ACC112 (cell line): Measurements from ENCODE around the gene LRRN2.

Source experiments
- H2AFZ ChIP-seq: fragments of 200-600 bp; sonication (generic); one replicate; pipeline ENCODE4 v1.6.0; 2017; ENCODE audit warnings: antibody characterized with exemption, low read length; ENCODE audit not compliant: unreplicated experiment
- H3K27ac ChIP-seq: fragments of 200-600 bp; sonication (generic); 2 replicates; pipeline ENCODE4 v1.5.1; 2014; ENCODE audit warnings: low read depth, mild to moderate bottlenecking, antibody characterized with exemption, low read length, moderate library complexity
- H3K27me3 ChIP-seq: fragments of 200-600 bp; sonication (generic); 2 replicates; pipeline ENCODE4 v1.6.1; 2014; ENCODE audit warnings: mild to moderate bottlenecking, antibody characterized with exemption, low read length, moderate library complexity, mixed read lengths; ENCODE audit not compliant: insufficient read depth
- H3K36me3 ChIP-seq: fragments of 200-600 bp; sonication (generic); 2 replicates; pipeline ENCODE4 v1.6.1; 2016; ENCODE audit warnings: mild to moderate bottlenecking, antibody characterized with exemption, low read length, moderate library complexity, mixed read lengths; ENCODE audit not compliant: insufficient read depth
- H3K4me1 ChIP-seq: fragments of 200-600 bp; sonication (generic); one replicate; pipeline ENCODE4 v1.6.1; 2016; ENCODE audit warnings: low read length, mixed read lengths; ENCODE audit not compliant: insufficient read depth, unreplicated experiment, control insufficient read depth
- H3K4me3 ChIP-seq: fragments of 200-600 bp; sonication (generic); 2 replicates; pipeline ENCODE4 v1.5.1; 2014; ENCODE audit warnings: mild to moderate bottlenecking, low read depth, low read length
- H3K79me2 ChIP-seq: fragments of 200-600 bp; sonication (generic); one replicate; pipeline ENCODE4 v1.6.0; 2016; ENCODE audit warnings: low read length; ENCODE audit not compliant: control insufficient read depth, unreplicated experiment, insufficient read depth

LRRN2 gene

DNA sequence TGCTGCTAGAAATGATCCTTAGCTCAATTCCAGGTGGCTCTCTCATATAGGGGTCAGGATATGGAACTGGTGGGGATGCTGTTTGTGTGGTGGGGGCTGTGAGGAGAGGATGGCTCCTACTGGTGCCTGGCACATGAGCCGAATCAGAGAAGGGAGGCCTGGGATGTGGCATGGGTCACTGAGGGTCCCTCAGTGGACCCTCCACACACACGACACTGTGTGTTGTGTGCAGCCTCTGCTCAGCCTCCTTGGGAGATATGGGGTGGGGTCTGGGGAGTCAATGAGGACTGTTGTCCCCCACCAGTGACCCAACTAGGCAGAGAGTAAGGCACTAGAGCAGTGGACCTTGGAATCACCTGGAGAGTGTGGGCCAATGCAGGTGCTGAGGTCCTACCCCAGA is 3.2 kb upstream of the LRRN2 start:
- Histone ChIP-seq H2AFZ (no peak overlapping the region), H3K4me3 (no peak overlapping the region), H3K36me3 (no peaks in the 10 kb centered on the region), H3K4me1 (no peaks in the 10 kb centered on the region), H3K27me3 (peaks cover 78% of the 10 kb centered on the region), H3K27ac (no peak overlapping the region), H3K79me2 (no peaks in the 10 kb centered on the region)

DNA sequence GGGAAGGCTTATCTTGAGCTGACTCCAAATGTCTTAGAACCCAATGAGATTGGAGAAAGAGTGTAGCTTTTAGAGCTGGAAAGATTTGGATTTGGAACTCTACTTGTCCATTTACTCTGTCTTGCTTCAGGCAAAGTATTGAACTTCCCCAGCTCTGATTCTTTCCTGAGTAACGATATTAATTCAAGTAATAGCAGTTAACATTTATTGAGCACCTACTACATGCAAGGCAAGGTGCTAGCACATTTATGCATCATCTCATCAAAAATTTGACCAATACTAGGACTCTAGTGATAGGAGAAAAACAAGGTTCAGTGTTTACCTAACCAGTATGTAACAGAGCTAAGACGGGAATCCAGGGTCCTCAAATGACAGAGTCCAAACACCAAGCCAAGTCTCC is 2.5 kb upstream of the LRRN2 start:
- H3K36me3 ChIP-seq: no peaks in the 10 kb centered on the region
- no peak overlapping the region for H2AFZ ChIP-seq
- H3K79me2 ChIP-seq: no peaks in the 10 kb centered on the region
- no peak overlapping the region for H3K4me3 ChIP-seq
- no peak overlapping the region for H3K27ac ChIP-seq
- H3K27me3 ChIP-seq: peaks cover 78% of the 10 kb centered on the region
- H3K4me1 ChIP-seq: no peaks in the 10 kb centered on the region

DNA sequence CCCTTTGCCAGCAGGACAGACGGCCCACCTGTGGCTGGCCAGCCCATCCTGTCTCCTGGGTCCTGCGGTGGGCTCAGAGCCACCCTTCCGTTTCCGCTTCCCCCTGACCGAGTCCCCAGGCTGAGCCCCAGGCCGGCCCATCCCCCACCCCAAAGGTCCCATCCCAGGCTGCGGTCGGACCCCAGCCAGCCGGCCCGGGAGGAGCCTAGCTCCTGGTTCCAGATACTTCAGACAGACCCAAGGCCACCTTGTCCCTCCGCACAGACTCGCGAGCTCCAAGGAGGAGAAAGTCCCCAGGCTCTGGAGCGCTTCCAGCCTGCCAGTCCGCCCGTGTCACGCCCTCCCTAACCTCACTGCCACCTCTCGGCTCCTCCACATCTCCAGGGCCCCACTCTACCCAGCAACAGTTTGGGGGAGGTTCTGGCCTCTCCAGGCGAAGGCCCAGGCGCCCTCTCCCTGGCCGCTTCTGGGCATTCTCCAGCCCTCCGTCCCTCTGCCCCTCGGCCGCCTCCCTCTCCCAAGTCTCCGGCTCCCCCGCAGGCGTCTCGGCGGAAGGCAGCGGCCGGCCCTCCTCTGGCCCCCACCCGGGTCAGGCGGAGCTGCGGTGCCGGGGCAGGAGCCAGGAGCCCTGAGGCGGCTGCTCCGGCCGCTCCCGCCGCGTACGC is 835 bp downstream of the LRRN2 start:
- H3K27ac ChIP-seq: no peak overlapping the region
- no peaks in the 10 kb centered on the region for H3K4me1 ChIP-seq
- no peaks in the 10 kb centered on the region for H3K36me3 ChIP-seq
- no peak overlapping the region for H2AFZ ChIP-seq
- H3K79me2 ChIP-seq: no peaks in the 10 kb centered on the region
- H3K4me3 ChIP-seq: peak overlapping the region; percentile 55
- peaks cover 92% of the 10 kb centered on the region for H3K27me3 ChIP-seq

DNA sequence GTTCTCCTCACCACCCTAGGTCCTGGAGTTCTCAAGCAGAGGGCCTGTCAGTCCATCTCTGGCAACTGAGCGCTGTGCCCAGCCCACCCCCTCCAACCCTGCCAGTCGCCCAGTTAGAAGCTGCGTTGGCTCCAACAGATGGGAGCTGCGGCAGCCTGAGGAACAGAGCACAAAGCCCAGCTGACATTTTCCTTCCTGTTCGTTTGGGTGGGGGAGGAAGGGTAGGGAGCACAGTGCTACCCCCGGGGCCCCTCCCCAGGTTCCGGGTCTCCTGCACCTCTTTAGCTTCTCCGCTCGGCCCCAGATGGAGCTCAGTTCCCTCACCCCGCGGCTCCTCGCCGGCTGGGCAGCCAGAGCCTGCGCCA is 1.4 kb downstream of the LRRN2 start:
- H3K36me3 ChIP-seq: no peaks in the 10 kb centered on the region
- H3K4me3 ChIP-seq: no peak overlapping the region
- no peaks in the 10 kb centered on the region for H3K4me1 ChIP-seq
- peaks cover 92% of the 10 kb centered on the region for H3K27me3 ChIP-seq
- no peaks in the 10 kb centered on the region for H3K79me2 ChIP-seq
- no peak overlapping the region for H2AFZ ChIP-seq
- H3K27ac ChIP-seq: no peak overlapping the region

DNA sequence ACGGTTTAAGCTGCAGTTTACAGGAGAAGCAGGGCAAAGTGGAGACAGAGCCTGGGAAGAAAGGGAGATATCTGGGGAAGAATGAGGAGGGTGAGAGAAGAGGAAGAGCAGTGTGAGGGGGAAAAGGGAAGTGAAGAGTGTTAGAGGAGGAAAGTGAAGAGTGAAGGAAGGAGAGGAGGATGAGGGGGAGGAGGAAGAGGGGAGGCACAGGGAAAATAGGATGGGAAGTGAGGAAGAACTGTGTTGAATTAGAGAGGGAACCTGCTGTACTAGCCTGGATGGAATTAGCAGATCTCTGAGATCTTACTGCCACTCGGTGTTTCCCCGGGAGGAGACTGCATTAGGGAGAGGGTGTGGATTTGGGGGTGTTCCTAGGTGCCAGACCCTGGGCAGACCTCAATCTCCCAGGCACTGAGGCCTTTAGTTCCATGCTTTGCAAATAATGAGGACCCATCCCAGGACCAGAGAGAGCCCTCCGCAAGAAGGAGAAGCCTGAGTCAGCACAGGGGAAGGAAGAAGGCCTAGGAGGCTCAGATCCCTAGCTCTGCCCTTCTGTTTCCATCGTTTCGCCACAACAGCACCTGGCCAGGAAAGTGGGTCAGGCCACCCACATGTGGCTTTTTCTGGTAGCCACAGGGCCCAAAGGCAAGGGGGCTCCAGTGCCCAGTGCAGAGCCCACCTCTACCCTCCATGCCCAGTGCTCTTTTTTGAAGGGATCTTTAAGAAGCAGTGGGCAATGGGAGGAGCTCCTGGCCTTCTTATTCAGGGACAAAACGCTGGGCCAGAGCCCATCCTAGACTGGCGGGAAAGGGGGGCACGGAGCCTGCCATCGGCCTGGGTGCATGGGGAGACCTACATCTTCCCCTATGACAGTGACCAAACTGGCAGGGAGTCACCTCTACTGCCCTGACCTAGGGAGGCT is 2.0 kb downstream of the LRRN2 start:
- Histone ChIP-seq H3K27me3 (peaks cover 92% of the 10 kb centered on the region), H3K79me2 (no peaks in the 10 kb centered on the region), H3K4me3 (no peak overlapping the region), H2AFZ (no peak overlapping the region), H3K27ac (no peak overlapping the region), H3K36me3 (no peaks in the 10 kb centered on the region), H3K4me1 (no peaks in the 10 kb centered on the region)

DNA sequence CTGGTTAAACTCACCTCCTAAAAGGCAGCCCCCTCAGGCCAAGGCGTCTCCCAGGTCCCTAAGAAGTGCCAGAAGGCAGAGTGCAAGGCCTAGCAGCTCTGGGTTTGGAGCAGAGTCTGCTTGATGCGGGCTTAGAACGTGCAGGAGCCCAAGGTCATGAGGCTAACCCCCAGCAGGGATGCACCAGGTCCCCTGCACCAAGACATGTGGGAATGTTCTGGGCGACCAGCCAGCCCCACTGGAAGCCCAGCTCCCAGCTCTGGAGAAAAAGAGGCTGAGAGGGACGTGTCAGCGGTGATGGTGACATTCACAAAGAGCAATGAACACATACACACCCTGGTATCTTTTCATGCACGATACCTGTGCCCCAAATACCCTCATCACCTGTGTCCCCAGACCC is 5.1 kb downstream of the LRRN2 start:
- Histone ChIP-seq H3K4me3 (no peak overlapping the region), H3K36me3 (no peaks in the 10 kb centered on the region), H3K27ac (no peak overlapping the region), H3K79me2 (no peaks in the 10 kb centered on the region), H2AFZ (no peak overlapping the region), H3K27me3 (peaks cover 92% of the 10 kb centered on the region), H3K4me1 (no peaks in the 10 kb centered on the region)

DNA sequence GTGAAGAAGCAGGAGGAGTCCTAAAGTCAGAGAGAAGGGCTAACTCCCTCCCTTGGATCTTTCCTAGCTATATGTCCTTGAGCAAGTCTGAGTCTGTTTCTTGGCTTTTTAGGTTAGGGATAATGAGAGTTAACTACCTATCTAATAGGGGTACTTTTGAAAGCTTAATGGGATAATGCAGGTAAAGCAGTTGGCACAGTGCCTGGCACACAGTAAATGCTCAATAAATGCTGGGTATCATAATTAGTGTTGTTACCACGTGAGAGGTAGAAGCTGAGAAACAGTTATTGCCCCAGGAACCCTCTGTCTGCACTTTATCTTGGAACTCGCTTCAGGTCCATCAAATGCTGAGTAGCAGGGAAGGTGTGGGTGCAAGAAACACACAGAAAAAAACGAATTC is 5.5 kb downstream of the LRRN2 start:
- Histone ChIP-seq H2AFZ (no peak overlapping the region), H3K79me2 (no peaks in the 10 kb centered on the region), H3K36me3 (no peaks in the 10 kb centered on the region), H3K4me1 (no peaks in the 10 kb centered on the region), H3K27me3 (peaks cover 92% of the 10 kb centered on the region), H3K4me3 (no peak overlapping the region), H3K27ac (no peak overlapping the region)

DNA sequence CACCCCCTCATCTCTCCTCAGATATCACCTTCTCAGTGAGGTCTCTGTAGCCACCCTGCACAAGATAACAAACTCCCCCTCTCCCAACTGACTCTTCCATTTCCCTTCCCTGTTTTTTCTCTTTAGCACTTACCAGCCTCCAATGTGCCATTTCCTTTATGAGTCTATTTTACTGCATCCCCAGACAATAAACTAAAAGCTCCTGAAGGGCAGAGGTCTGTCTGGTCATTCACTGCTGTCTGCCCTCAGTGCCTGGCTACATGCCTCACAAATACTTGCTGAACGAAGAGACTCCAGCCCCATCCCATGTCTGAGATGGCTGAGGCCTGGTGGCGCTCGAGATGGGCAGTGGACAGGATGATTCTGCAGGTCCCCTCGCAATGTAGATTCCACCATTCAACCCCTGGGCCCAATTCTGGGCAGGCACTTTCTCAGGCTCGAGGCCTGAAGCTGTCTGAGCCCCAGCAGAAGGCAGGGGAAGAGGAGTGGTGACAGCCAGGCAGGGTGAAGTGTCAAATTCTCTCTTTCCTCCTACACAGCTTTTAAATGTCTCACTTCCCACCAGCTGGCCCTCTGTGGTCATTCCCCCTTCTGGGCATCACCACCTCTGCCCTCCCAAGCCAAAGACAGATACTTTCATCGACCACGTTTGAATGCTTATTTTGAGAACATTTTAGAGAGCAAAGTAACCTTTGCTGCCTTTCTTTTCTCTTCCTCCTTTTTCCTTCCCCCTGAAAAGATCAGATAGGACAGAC is 6.6 kb downstream of the LRRN2 start:
- H3K4me3 ChIP-seq: no peak overlapping the region
- H2AFZ ChIP-seq: no peak overlapping the region
- H3K79me2 ChIP-seq: no peaks in the 10 kb centered on the region
- no peak overlapping the region for H3K27ac ChIP-seq
- no peaks in the 10 kb centered on the region for H3K36me3 ChIP-seq
- H3K4me1 ChIP-seq: no peaks in the 10 kb centered on the region
- peaks cover 81% of the 10 kb centered on the region for H3K27me3 ChIP-seq

DNA sequence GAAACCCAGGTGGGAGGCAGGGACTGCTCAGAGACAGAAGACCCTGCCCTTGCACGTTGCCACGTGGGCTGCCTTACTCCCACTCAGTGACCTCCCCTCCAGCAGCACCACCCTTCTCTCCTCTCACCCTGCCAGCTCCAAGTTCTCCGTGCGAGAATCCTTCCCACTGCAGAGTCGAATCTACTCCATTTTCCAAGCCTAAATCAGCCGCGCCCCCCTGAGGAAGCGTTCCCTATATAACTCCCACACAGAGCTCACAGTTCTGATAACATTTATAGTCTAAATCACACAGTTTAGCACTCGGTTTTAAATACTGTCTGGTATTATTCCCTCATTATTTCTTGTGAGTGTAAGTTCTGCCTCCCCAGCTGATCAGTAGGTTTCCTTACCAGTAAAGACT is 7.7 kb downstream of the LRRN2 start:
- no peaks in the 10 kb centered on the region for H3K36me3 ChIP-seq
- no peak overlapping the region for H3K27ac ChIP-seq
- H3K4me1 ChIP-seq: no peaks in the 10 kb centered on the region
- H2AFZ ChIP-seq: no peak overlapping the region
- no peaks in the 10 kb centered on the region for H3K79me2 ChIP-seq
- H3K27me3 ChIP-seq: peaks cover 76% of the 10 kb centered on the region
- H3K4me3 ChIP-seq: no peak overlapping the region

DNA sequence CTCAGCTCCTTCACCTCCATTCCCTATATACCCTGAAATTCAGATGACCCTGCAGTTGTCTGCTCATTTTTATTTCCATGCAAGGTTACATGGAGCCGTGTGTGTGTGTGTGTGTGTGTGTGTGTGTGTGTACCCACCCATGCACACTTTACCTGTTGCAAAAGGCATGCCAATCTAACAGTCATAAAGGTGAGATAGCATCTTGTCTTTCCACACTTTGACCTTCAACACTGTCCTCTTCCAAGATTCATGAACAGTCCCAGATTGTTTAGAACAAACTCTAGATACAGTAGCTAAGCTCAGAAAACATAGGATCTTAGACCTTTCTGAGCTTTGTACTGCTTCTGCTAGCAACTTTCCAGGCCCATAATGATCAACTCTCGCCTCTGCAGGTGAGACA is 9.5 kb downstream of the LRRN2 start:
- H3K36me3 ChIP-seq: no peaks in the 10 kb centered on the region
- H3K4me1 ChIP-seq: peaks cover under 1% of the 10 kb centered on the region
- H3K79me2 ChIP-seq: no peaks in the 10 kb centered on the region
- H3K27ac ChIP-seq: no peak overlapping the region
- no peak overlapping the region for H2AFZ ChIP-seq
- H3K27me3 ChIP-seq: peaks cover 62% of the 10 kb centered on the region
- H3K4me3 ChIP-seq: no peak overlapping the region
